KOPT-K1 (cell line): ENCODE results near the gene LYST.

Source experiments
- H3K27ac ChIP-seq: fragments of 200-600 bp; sonication (generic); 2 replicates; pipeline ENCODE4 v1.5.1; 2016; ENCODE audit warnings: antibody characterized with exemption, mild to moderate bottlenecking, low read depth, low read length; ENCODE audit not compliant: poor library complexity, severe bottlenecking
- H3K36me3 ChIP-seq: fragments of 200-600 bp; sonication (generic); 2 replicates; pipeline ENCODE4 v1.5.1; 2017; ENCODE audit warnings: antibody characterized with exemption, mild to moderate bottlenecking, low read length, moderate library complexity; ENCODE audit not compliant: insufficient read depth
- H3K9me3 ChIP-seq: fragments of 200-600 bp; sonication (generic); 2 replicates; pipeline ENCODE4 v1.5.1; 2017; ENCODE audit warnings: antibody characterized with exemption, low read length, mild to moderate bottlenecking; ENCODE audit not compliant: insufficient read depth, poor library complexity, severe bottlenecking

Gene LYST

DNA sequence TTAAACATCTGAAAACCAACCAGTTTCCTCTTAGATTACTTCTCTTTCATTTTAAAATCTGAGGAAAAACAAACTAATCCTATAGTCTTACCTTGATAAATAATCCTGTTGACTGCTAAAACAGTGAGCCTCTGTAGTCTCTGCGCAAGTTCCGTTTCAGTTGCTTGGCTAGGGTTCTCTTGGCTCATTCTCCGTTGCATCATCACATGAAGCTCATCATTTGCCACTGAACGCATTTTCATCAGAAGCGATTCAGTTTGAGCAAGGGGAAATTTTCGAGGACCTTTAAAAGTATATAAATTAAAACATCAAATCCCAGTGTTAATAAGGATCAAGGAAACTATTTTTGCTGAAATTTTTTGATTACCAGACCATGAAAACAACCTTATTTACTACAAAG, 120.5 kb downstream of the LYST start:
- Histone ChIP-seq H3K9me3 (no peaks in the 10 kb centered on the region), H3K27ac (no peak overlapping the region), H3K36me3 (no peaks in the 10 kb centered on the region)

- Histone ChIP-seq H3K9me3 (no peaks in the 10 kb centered on the region), H3K36me3 (no peaks in the 10 kb centered on the region), H3K27ac (no peak overlapping the region)
These were observed 121.1 kb downstream of the LYST start for GRCh38 chr1:235745503-235746136.

DNA sequence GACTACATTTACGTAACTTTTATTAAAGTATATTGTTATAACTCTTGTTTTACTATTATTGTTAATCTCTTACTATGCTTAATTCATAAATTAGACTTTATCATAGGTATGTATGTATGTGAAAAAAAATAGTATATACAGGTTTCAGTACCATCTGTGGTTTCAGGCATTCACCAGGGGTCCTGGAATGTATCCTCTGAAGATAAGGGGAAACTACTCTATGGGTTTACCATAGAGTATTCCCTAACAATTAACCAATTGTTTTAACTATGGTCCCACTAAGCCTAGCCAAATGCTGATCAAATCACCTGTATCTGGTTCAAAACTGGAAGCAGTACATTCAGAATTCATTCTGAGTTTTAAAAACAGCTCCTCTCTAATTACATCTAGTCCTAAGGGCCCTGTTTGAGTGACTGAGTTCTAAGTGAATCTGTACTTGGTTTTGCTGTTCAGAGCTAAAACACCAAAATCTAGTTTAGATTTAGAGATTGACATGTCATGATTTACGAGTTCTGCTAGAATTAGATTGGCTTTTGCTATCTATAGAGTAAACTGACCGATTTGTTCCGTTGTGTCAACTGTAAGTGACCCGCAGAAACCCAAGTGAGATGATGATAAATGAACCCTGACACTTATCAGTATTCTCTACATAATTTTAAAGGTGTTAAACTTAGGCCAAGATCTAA, 123.6 kb downstream of the LYST start:
- H3K36me3 ChIP-seq: no peaks in the 10 kb centered on the region
- H3K9me3 ChIP-seq: no peaks in the 10 kb centered on the region
- H3K27ac ChIP-seq: no peak overlapping the region

GRCh38 chr1:235741294-235741693, 125.4 kb downstream of the LYST start:
- Histone ChIP-seq H3K9me3 (no peaks in the 10 kb centered on the region), H3K27ac (no peak overlapping the region), H3K36me3 (no peaks in the 10 kb centered on the region)

DNA sequence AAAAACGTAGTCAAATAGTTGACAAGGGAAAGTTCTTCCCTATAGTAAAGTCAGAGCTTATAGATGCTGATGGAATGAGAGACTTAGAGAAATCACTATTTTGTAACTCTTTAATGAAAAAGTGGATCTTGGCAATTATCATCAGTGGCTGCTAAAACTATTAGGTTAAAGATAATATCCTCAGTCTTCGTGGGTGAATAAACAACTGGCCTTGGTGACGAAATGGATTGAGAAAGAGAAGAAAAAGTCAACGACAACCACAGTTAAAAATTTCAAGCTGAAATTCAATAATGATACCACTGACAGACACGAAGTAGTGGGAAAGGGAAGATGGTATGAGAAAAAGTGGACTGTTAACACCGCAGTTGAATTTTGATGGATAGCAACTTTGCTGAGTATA, 127.1 kb downstream of the LYST start:
- Histone ChIP-seq H3K36me3 (no peaks in the 10 kb centered on the region), H3K9me3 (no peaks in the 10 kb centered on the region), H3K27ac (no peak overlapping the region)

DNA sequence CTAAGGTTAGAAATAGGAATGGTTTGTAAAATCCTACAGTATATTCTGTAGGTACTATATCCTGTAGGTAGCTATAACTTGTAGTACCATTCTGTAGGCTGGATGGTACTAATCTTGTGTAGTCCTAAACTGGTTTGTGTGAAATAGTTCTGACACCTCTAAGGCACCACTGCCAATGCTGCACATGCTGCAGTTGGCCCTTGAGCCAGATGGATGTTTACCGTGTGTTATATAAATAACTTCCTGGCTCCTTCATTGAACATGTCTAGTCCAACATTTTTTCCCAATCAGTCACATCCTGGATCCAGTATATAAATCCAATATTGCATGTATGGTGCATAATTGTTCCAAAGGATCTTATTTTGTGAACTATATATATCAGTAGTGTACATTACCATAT, 127.6 kb downstream of the LYST start:
- Histone ChIP-seq H3K36me3 (no peaks in the 10 kb centered on the region), H3K27ac (no peak overlapping the region), H3K9me3 (no peaks in the 10 kb centered on the region)

DNA sequence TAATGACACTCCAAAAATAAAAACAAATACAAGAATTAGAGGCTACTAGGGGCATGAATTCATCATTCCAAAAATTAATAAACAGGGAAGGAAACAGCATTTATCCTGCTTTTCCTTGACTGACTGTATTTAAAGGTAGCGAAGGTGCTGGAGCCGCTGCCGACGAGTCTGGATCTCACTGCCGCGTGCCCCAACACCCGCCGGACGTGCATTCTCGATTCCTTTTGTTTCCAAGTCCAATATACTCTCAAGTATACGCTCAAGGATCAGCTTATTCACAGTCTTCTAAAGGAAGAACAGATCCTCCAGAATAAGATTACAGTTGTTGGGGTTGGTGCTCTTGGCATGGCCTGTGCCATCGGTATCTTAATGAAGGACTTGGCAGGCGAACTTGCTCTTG, 129.0 kb downstream of the LYST start:
- Histone ChIP-seq H3K36me3 (no peaks in the 10 kb centered on the region), H3K27ac (no peak overlapping the region), H3K9me3 (no peaks in the 10 kb centered on the region)

- Histone ChIP-seq H3K27ac (no peak overlapping the region), H3K36me3 (no peaks in the 10 kb centered on the region), H3K9me3 (no peaks in the 10 kb centered on the region)
These were observed 130.4 kb downstream of the LYST start for GRCh38 chr1:235736263-235736662.

DNA sequence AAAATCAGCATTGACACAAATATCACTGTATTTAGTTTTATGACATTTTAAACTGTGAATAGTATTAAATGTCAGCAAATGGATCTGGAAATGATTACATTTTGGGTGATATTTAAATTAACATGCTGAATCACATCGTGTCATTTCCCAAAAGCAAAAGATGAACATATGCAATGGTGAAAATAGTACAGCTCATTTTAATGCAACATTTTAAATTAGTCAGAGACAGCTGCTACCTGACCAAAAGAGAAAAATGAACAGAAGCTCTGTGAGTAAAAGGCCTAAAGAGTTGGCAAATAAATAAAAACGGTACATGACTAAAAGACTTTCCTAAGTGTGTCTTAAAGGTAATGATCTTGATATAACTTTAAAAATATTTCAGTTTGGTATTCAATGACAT, 131.1 kb downstream of the LYST start:
- Histone ChIP-seq H3K27ac (no peak overlapping the region), H3K9me3 (no peaks in the 10 kb centered on the region), H3K36me3 (no peaks in the 10 kb centered on the region)

- no peak overlapping the region for H3K27ac ChIP-seq
- H3K9me3 ChIP-seq: no peaks in the 10 kb centered on the region
- no peaks in the 10 kb centered on the region for H3K36me3 ChIP-seq
These were observed 132.4 kb downstream of the LYST start for GRCh38 chr1:235734335-235734734.

- Histone ChIP-seq H3K27ac (no peak overlapping the region), H3K36me3 (no peaks in the 10 kb centered on the region), H3K9me3 (no peaks in the 10 kb centered on the region)
These were observed 136.7 kb downstream of the LYST start for GRCh38 chr1:235730007-235730406.

DNA sequence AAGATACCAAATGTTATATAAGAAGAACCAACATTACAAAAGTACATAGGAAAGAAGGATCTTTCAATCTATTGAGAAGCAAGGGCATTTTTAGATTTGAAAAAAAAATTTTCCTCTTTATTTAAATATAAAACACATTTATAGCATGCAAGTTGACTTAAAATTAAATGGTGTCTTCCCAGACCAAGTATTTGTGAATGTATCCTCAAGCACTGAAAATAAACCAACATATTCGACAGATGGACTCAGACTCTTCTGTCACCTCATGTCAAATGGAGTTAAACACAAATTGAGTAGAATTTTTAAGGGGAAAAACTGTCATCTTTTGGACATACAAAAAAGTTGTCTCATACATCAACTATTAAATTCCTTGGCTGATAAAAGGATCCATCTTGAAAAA, 140.1 kb downstream of the LYST start:
- Histone ChIP-seq H3K27ac (no peak overlapping the region), H3K9me3 (no peaks in the 10 kb centered on the region), H3K36me3 (no peaks in the 10 kb centered on the region)

GRCh38 chr1:235725434-235725833, 141.3 kb downstream of the LYST start:
- Histone ChIP-seq H3K27ac (no peak overlapping the region), H3K36me3 (no peaks in the 10 kb centered on the region), H3K9me3 (no peaks in the 10 kb centered on the region)

- Histone ChIP-seq H3K36me3 (no peaks in the 10 kb centered on the region), H3K27ac (no peak overlapping the region), H3K9me3 (no peaks in the 10 kb centered on the region)
These were observed 142.0 kb downstream of the LYST start for GRCh38 chr1:235724730-235725129.

- Histone ChIP-seq H3K9me3 (no peaks in the 10 kb centered on the region), H3K36me3 (no peaks in the 10 kb centered on the region), H3K27ac (no peak overlapping the region)
These were observed 143.8 kb downstream of the LYST start for GRCh38 chr1:235722858-235723257.

GRCh38 chr1:235721982-235722381, 144.7 kb downstream of the LYST start:
- no peaks in the 10 kb centered on the region for H3K9me3 ChIP-seq
- no peaks in the 10 kb centered on the region for H3K36me3 ChIP-seq
- H3K27ac ChIP-seq: no peak overlapping the region
